MCF 10A (cell line): Measurements from ENCODE around the gene PFDN1. TPM values are rescaled to one million over a fixed set of nuclear protein-coding genes. Genes with fewer than 3 reads are reported as not detected.
A peak's percentile ranks its signal among the peaks of the same experiment; 100 is the strongest.

Experiments used
- BruUV-seq: library from RNA; stranded (reverse); fragments of 400-500 nt; replicated peaks from 2 replicates; lab custom pipeline; 2021; lab: Mats Ljungman, UMichigan
- CTCF ChIA-PET: fragments of 300-600 bp; sonication (Branson Sonifier 250); formaldehyde crosslinking; extraction: SDS; loops from one replicate; lab custom pipeline; 2021; ENCODE audit warnings: antibody characterized with exemption, inconsistent platforms; lab: Yijun Ruan, JAX
- POLR2A ChIA-PET: fragments of 300-600, 350-650 bp; sonication (Branson Sonifier 250); formaldehyde crosslinking; extraction: SDS; loops from one replicate; lab custom pipeline; 2020; ENCODE audit warnings: antibody characterized with exemption, inconsistent platforms; lab: Yijun Ruan, JAX
- DNase-seq: peaks from one replicate; pipeline ENCODE4 v3.0.0-alpha.2; 2018; ENCODE audit not compliant: unreplicated experiment
- H3K27ac Mint-ChIP-seq: one replicate; pipeline ENCODE4 v1.8.0; 2022; ENCODE audit warnings: mild to moderate bottlenecking, low read depth, mixed read lengths; ENCODE audit not compliant: unreplicated experiment
- H3K27me3 Mint-ChIP-seq: one replicate; pipeline ENCODE4 v1.8.0; 2022; ENCODE audit warnings: mixed read lengths; ENCODE audit not compliant: insufficient read depth, unreplicated experiment
- H3K36me3 Mint-ChIP-seq: one replicate; pipeline ENCODE4 v1.8.0; 2022; ENCODE audit warnings: mild to moderate bottlenecking, moderate library complexity, mixed read lengths; ENCODE audit not compliant: insufficient read depth, unreplicated experiment
- H3K4me1 Mint-ChIP-seq: one replicate; pipeline ENCODE4 v1.8.0; 2022; ENCODE audit warnings: mixed read lengths; ENCODE audit not compliant: insufficient read depth, unreplicated experiment
- H3K4me3 Mint-ChIP-seq: one replicate; pipeline ENCODE4 v1.8.0; 2022; ENCODE audit warnings: mild to moderate bottlenecking, moderate library complexity, mixed read lengths; ENCODE audit not compliant: unreplicated experiment
- H3K9me3 Mint-ChIP-seq: one replicate; pipeline ENCODE4 v1.8.0; 2022; ENCODE audit warnings: mixed read lengths; ENCODE audit not compliant: unreplicated experiment
- CTCF ChIP-seq: fragments of 200-600 bp; IDR thresholded peaks from one replicate; pipeline ENCODE4 v1.8.0; 2022; ENCODE audit warnings: antibody characterized with exemption, mild to moderate bottlenecking; ENCODE audit not compliant: unreplicated experiment
- intact Hi-C: fragments of 100-400 bp; cut with micrococcal nuclease; formaldehyde crosslinking; loops from 2 replicates; pipeline ENCODE4 v1.14.1; 2022
- total RNA-seq: library from RNA; stranded (reverse); gene quantifications from 2 replicates; pipeline ENCODE4 v1.2.3, GENCODE V29; 2022

The PFDN1 gene
- total RNA-seq, 1 experiment from 2014 or later: 94.7 TPM

GRCh38 chr5:140242890-140243585 is 59.9 kb downstream of the PFDN1 start:
- Mint-ChIP-seq H3K27ac (no peak overlapping the region), H3K4me3 (no peak overlapping the region), H3K36me3 (peaks cover 11% of the 10 kb centered on the region), H3K27me3 (no peaks in the 10 kb centered on the region), H3K9me3 (no peaks in the 10 kb centered on the region), H3K4me1 (peaks cover 36% of the 10 kb centered on the region)
- BruUV-seq: no TSS peak
- TF ChIP-seq CTCF: no peak
- POLR2A ChIA-PET: interaction anchor here (1.7 to 9.0 kb wide), 5 partner anchors 11 to 116 kb away, joined by 8 to 135 read pairs (median 25); partner anchors contain the start of gene HBEGF
- intact Hi-C loops: loop anchor here (5.0 to 10.0 kb wide), 4 partner anchors 59 to 479 kb away; partner anchors contain the start of genes EIF4EBP3 and PFDN1
- CTCF ChIA-PET: interaction anchor here (0.6 to 42.5 kb wide), 20 partner anchors 14 to 1279 kb away, joined by 3 to 1450 read pairs (median 5); partner anchors contain the start of genes HBEGF, PFDN1 and SLC4A9
- no peak for DNase-seq

- Mint-ChIP-seq H3K4me3 (no peak overlapping the region), H3K36me3 (peaks cover 11% of the 10 kb centered on the region), H3K27ac (no peak overlapping the region), H3K9me3 (no peaks in the 10 kb centered on the region), H3K27me3 (no peaks in the 10 kb centered on the region), H3K4me1 (peaks cover 41% of the 10 kb centered on the region)
- CTCF ChIA-PET: interaction anchor here (0.5 to 42.5 kb wide), 9 partner anchors 13 to 642 kb away, joined by 3 to 1450 read pairs (median 3); partner anchors contain the start of genes HBEGF and SLC4A9
- DNase-seq: no peak
- intact Hi-C loops: loop anchor here (5.0 to 10.0 kb wide), 4 partner anchors 60 to 480 kb away; partner anchors contain the start of genes EIF4EBP3 and PFDN1
- TF ChIP-seq CTCF: peak; percentile 11
- no TSS peak for BruUV-seq
- POLR2A ChIA-PET: interaction anchor here (0.8 to 9.0 kb wide), 7 partner anchors 10 to 116 kb away, joined by 3 to 135 read pairs (median 6); partner anchors contain the start of genes HBEGF and PFDN1
Observed at GRCh38 chr5:140242099-140242498, 60.8 kb downstream of the PFDN1 start.

DNA sequence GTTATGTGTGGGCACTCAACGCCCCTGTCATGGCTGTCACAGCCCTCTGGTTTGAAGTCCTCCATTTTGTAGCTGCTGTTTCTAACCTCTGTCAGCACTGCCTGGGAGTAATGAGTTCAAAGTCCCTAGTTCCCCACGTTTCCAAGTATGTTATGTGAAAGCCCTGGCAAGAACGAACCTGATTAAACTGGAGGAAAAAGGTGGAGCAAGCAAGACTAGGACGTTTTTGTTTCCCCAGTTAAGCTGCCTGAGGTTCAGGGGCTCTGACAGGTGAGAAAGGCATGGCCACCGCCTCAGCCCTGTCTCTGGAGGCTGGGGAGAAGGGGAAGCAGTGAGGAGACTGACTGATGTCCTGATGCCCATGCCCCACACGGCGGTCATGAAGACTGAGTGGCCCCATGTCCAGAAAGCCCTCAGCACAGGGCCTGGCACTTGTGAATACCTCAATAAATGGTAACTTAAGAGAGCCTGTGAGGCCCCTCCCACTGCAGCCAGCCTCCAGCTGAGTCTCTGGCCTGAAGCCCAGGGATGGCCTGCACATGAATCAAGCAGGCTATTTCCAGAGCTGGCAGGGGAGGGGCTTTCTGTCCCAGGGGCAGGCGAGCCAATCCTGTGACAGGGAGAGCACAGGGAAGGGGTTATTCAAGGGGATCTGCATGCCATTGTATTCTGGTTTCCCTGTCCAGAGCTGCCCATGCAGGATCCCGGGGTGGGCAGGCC is 61.8 kb downstream of the PFDN1 start:
- Mint-ChIP-seq H3K27ac (no peak overlapping the region), H3K27me3 (no peaks in the 10 kb centered on the region), H3K4me3 (no peak overlapping the region), H3K9me3 (no peaks in the 10 kb centered on the region), H3K36me3 (peaks cover 11% of the 10 kb centered on the region), H3K4me1 (peaks cover 41% of the 10 kb centered on the region)
- ChIA-PET CTCF (interaction anchor here (0.6 to 42.5 kb wide), 16 partner anchors 9 to 1078 kb away, joined by 3 to 1450 read pairs (median 4); partner anchors contain the start of genes HBEGF and SLC4A9), POLR2A (interaction anchor here (0.7 to 9.0 kb wide), 16 partner anchors 9 to 160 kb away, joined by 3 to 135 read pairs (median 5); partner anchors contain the start of genes ANKHD1, CYSTM1, HBEGF and PFDN1)
- no TSS peak for BruUV-seq
- intact Hi-C loops: loop anchor here (2.0 to 10.0 kb wide), 5 partner anchors 61 to 481 kb away; partner anchors contain the start of genes CYSTM1, EIF4EBP3 and PFDN1
- no peak for TF ChIP-seq CTCF
- DNase-seq: peak; percentile 97
